ENCODE data around the gene KCNJ9. TPM values are rescaled to one million over a fixed set of nuclear protein-coding genes. Genes with fewer than 3 reads are reported as not detected.
"Not testable (repeated sequence)": the region's sequence is repeated elsewhere in the genome, so short reads cannot be mapped to it uniquely, and the experiment has no call there.

KCNJ9 gene
- polyA plus RNA-seq, 1 donor, result 0.36 TPM

DNA sequence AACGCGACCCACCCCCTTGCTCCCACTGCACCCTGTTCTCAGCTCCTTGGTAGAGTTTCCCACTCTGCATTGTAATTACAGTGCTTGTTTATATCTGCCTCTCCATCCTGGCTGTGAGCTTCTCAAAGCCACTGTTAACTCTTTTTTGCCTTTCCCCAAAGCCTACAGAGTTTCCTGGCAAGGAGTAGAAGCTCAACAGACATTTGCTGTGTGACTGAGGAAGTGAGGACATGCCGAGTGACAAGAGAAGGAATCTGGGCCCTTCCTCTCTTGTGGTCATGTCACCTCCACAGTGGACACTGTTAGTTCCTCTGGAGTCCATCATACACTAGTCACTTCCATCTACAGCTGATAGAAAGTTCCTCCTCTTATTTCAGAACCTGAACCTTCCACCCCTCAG is 23.1 kb downstream of the KCNJ9 start:
- Histone ChIP-seq H3K4me1 (ENCODE audit: control insufficient read depth, insufficient read depth, low read length) (peaks cover 15% of the 10 kb centered on the region), H3K27ac (ENCODE audit: low read length) (no peak overlapping the region), H3K4me3 (ENCODE audit: low read length) (no peak overlapping the region), H3K9me3 (ENCODE audit: control insufficient read depth, low read depth, low read length) (no peaks in the 10 kb centered on the region), H3K36me3 (ENCODE audit: control insufficient read depth, insufficient read depth, low read length) (no peaks in the 10 kb centered on the region), H3K27me3 (ENCODE audit: control insufficient read depth, insufficient read depth, low read length) (no peaks in the 10 kb centered on the region)
- DNase-seq, result no peak
- no CpG with 5 or more reads among the region's 3 CpGs for WGBS (ENCODE audit: insufficient coverage, low lambda C conversion rate)

DNA sequence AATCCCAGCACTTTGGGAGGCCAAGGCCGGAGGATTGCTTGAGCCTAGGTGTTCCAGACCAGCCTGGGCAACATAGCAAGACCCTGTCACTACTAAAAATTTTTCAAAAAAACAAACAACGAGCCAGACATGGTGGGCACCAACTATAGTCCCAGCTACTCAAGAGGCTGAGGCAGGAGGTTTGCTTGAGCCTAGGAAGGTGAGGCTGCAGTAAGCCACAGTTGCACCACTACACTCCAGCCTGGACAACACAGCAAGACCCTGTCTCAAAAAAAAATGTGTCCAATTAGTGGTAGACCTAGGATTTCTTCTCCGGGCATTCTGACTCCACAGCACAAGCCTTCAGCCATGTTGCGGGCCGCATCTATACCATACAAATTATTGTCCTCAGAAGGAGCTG is 23.8 kb downstream of the KCNJ9 start:
- peaks cover 15% of the 10 kb centered on the region for H3K4me1 ChIP-seq (ENCODE audit: control insufficient read depth, insufficient read depth, low read length)
- WGBS (ENCODE audit: insufficient coverage, low lambda C conversion rate), result no CpG with 5 or more reads among the region's 5 CpGs
- DNase-seq, result no peak
- H3K36me3 ChIP-seq (ENCODE audit: control insufficient read depth, insufficient read depth, low read length), result no peaks in the 10 kb centered on the region
- no peak overlapping the region for H3K4me3 ChIP-seq (ENCODE audit: low read length)
- no peaks in the 10 kb centered on the region for H3K27me3 ChIP-seq (ENCODE audit: control insufficient read depth, insufficient read depth, low read length)
- no peak overlapping the region for H3K27ac ChIP-seq (ENCODE audit: low read length)
- no peaks in the 10 kb centered on the region for H3K9me3 ChIP-seq (ENCODE audit: control insufficient read depth, low read depth, low read length)

DNA sequence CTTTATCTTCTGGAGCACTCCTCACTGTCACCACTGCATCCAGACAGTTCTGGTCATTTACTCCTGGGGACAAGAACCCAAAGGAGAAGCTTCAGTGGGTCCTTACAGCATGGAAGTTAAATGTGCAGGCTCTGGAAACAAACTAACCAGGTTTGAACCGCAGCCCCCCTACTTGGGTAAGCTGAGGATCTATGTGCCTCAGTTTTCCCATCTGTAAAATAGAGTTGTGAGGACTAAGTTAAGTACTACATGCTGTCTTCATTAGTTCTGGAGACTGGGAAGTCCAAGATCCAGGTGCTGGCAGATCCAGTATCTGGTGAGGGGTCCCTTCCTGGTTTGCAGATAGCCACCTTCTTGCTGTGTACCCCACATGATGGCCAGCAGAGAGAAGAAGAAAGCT is 26.2 kb downstream of the KCNJ9 start:
- peaks cover 8% of the 10 kb centered on the region for H3K4me1 ChIP-seq (ENCODE audit: control insufficient read depth, insufficient read depth, low read length)
- no peak for DNase-seq
- no CpG with 5 or more reads among the region's 1 CpG for WGBS (ENCODE audit: insufficient coverage, low lambda C conversion rate)
- H3K4me3 ChIP-seq (ENCODE audit: low read length), result no peak overlapping the region
- H3K36me3 ChIP-seq (ENCODE audit: control insufficient read depth, insufficient read depth, low read length), result no peaks in the 10 kb centered on the region
- no peak overlapping the region for H3K27ac ChIP-seq (ENCODE audit: low read length)
- H3K27me3 ChIP-seq (ENCODE audit: control insufficient read depth, insufficient read depth, low read length), result no peaks in the 10 kb centered on the region
- no peaks in the 10 kb centered on the region for H3K9me3 ChIP-seq (ENCODE audit: control insufficient read depth, low read depth, low read length)

DNA sequence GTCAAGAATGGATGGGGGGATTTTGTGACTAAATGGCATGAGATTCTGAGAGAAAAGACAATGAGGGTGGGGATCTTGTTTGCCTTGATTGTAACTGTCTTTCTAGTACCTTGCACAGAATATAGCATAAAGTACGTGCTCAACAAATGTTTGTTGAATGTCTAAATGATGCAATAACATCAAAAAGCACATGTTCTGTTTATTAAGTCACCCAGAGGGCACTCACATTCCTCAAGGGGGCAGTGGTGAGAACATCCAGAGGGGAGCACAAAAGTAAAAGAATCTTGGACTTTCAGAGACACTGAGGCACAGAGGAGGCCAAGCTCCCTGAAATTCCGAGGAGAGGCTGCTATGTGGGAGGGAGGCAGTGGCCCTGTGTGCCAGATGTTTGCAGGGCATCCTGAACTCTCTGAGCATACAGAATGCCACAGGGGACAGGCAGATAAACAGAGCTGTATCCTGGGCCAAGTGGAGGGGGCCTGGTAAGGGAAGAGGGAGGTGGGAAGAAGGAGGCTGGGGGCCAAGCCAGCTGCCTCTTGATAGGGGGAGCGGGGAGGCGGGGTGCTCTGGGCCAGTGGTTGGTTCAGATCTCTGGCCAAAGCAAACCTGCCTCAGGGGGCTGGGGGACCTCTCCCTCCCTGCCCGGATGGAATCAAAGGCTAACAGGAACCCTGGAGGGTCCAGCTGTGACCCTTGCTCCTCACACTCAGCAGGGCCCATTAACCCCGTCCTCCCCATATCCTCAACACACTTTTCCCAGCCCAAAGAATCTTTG is 27.7 kb downstream of the KCNJ9 start:
- no peak overlapping the region for H3K4me3 ChIP-seq (ENCODE audit: low read length)
- WGBS (ENCODE audit: insufficient coverage, low lambda C conversion rate), result no CpG with 5 or more reads among the region's 6 CpGs
- no peaks in the 10 kb centered on the region for H3K27me3 ChIP-seq (ENCODE audit: control insufficient read depth, insufficient read depth, low read length)
- H3K9me3 ChIP-seq (ENCODE audit: control insufficient read depth, low read depth, low read length), result no peaks in the 10 kb centered on the region
- H3K4me1 ChIP-seq (ENCODE audit: control insufficient read depth, insufficient read depth, low read length), result no peaks in the 10 kb centered on the region
- no peak overlapping the region for H3K27ac ChIP-seq (ENCODE audit: low read length)
- no peaks in the 10 kb centered on the region for H3K36me3 ChIP-seq (ENCODE audit: control insufficient read depth, insufficient read depth, low read length)
- DNase-seq, result no peak

DNA sequence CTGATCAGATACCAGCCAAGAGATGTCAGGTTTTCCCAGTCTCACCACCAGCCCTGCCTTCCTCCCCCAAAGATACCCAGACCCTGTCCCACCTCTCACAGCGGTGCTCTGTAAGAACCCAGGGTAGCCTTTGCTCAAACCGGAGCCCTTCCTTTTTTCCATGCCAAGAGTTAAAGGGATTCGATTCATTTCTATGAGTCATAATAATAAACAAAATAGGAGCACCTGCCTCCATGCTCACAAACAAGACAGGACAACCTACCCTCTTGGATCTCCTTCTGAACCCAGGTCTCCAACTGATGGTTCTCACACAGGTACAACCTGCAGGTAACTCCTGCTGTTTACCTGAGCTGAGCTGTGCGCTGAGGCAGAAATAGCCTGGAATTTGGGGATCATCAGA is 28.3 kb downstream of the KCNJ9 start:
- WGBS (ENCODE audit: insufficient coverage, low lambda C conversion rate), result no CpG with 5 or more reads among the region's 4 CpGs
- Histone ChIP-seq H3K4me3 (ENCODE audit: low read length) (no peak overlapping the region), H3K27me3 (ENCODE audit: control insufficient read depth, insufficient read depth, low read length) (no peaks in the 10 kb centered on the region), H3K27ac (ENCODE audit: low read length) (no peak overlapping the region), H3K9me3 (ENCODE audit: control insufficient read depth, low read depth, low read length) (no peaks in the 10 kb centered on the region), H3K36me3 (ENCODE audit: control insufficient read depth, insufficient read depth, low read length) (no peaks in the 10 kb centered on the region), H3K4me1 (ENCODE audit: control insufficient read depth, insufficient read depth, low read length) (no peaks in the 10 kb centered on the region)
- no peak for DNase-seq

DNA sequence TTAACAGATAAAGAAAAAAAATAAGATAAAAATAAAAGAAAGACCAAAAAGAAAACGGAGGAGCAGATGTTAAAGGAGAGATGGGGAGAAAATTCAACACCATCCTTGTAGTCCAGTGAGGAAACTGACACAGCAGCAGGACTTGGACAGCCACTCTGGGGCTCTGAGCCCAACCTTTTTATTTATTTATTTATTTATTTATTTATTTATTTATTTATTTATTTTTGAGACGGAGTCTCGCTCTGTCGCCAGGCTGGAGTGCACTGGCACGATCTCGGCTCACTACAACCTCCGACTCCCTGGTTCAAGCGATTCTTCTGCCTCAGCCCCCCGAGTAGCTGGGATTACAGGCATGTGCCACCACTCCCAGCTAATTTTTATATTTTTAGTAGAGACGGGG is 30.1 kb downstream of the KCNJ9 start:
- 93% methylated on average over 4 of the region's 10 CpGs for WGBS (ENCODE audit: insufficient coverage, low lambda C conversion rate)
- DNase-seq; H3K9me3 ChIP-seq (ENCODE audit: control insufficient read depth, low read depth, low read length); H3K36me3 ChIP-seq (ENCODE audit: control insufficient read depth, insufficient read depth, low read length); H3K4me1 ChIP-seq (ENCODE audit: control insufficient read depth, insufficient read depth, low read length); H3K4me3 ChIP-seq (ENCODE audit: low read length); H3K27ac ChIP-seq (ENCODE audit: low read length): not testable (repeated sequence)
- H3K27me3 ChIP-seq (ENCODE audit: control insufficient read depth, insufficient read depth, low read length), result peaks cover 13% of the 10 kb centered on the region

DNA sequence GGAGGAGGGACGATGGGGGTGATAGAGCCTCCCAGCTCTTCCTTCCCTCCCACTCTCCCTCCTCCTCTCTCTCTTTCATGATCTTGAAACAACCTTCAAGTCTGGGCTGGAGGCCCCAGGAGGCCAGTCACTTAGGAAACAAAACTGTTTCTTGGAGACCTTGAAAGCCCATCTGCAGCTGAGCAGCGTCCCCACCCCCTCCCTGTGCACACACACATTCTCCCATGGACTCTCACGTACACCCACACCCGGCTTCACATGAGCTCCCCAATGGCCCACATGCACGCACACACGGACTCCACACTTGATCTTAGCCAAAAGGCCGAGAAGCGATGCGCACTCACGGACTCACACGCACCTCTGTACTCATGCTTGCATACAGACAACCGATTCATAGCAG is 31.0 kb downstream of the KCNJ9 start:
- WGBS (ENCODE audit: insufficient coverage, low lambda C conversion rate), result no CpG with 5 or more reads among the region's 12 CpGs
- Histone ChIP-seq H3K9me3 (ENCODE audit: control insufficient read depth, low read depth, low read length) (no peaks in the 10 kb centered on the region), H3K4me3 (ENCODE audit: low read length) (no peak overlapping the region), H3K27ac (ENCODE audit: low read length) (no peak overlapping the region), H3K36me3 (ENCODE audit: control insufficient read depth, insufficient read depth, low read length) (no peaks in the 10 kb centered on the region), H3K27me3 (ENCODE audit: control insufficient read depth, insufficient read depth, low read length) (peaks cover 18% of the 10 kb centered on the region), H3K4me1 (ENCODE audit: control insufficient read depth, insufficient read depth, low read length) (no peaks in the 10 kb centered on the region)
- no peak for DNase-seq

DNA sequence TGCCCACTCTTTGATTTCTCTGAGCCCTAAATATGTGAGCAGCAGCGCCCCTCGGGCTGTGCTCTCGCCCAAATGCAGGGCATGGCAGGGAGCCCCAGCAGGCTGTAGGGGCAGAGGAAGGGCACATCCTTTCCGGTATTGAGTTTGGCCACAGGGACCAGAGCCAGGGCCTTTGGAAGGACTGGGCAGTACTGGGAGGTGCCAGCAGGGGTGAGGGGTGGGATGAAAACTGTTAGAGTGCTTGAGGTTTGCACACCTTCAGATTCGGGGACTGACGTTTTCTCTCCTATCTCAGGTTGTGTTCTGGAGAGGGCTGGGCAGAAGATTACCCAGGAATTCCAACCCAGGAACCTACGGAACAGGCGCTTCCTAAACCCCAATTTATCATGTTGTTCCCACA is 32.1 kb downstream of the KCNJ9 start:
- Histone ChIP-seq H3K27me3 (ENCODE audit: control insufficient read depth, insufficient read depth, low read length) (peaks cover 21% of the 10 kb centered on the region), H3K36me3 (ENCODE audit: control insufficient read depth, insufficient read depth, low read length) (no peaks in the 10 kb centered on the region), H3K4me3 (ENCODE audit: low read length) (no peak overlapping the region), H3K27ac (ENCODE audit: low read length) (no peak overlapping the region), H3K9me3 (ENCODE audit: control insufficient read depth, low read depth, low read length) (no peaks in the 10 kb centered on the region), H3K4me1 (ENCODE audit: control insufficient read depth, insufficient read depth, low read length) (no peaks in the 10 kb centered on the region)
- DNase-seq, result no peak
- WGBS (ENCODE audit: insufficient coverage, low lambda C conversion rate), result no CpG with 5 or more reads among the region's 8 CpGs

DNA sequence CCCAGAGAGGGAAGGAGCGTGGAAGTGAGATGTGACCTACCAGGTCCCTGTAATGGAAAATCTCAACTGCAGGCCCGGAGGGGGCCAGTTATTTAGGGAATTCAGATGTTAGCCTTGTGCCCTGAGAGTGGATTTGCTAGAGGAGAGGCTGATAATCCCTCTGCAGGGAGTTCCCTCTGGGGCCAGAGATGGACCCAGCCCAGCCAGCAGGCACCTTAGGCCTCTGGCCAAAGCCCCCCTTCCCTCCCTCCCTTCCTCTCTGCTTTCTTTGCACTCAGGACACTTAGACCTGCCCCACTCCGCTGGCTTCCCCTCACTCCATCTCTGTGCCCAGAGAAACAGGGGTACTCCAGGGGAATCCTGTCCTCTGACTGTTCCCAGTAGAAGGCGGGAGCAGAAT is 32.7 kb downstream of the KCNJ9 start:
- WGBS (ENCODE audit: insufficient coverage, low lambda C conversion rate), result no CpG with 5 or more reads among the region's 4 CpGs
- Histone ChIP-seq H3K36me3 (ENCODE audit: control insufficient read depth, insufficient read depth, low read length) (no peaks in the 10 kb centered on the region), H3K4me3 (ENCODE audit: low read length) (no peak overlapping the region), H3K4me1 (ENCODE audit: control insufficient read depth, insufficient read depth, low read length) (no peaks in the 10 kb centered on the region), H3K27ac (ENCODE audit: low read length) (no peak overlapping the region), H3K9me3 (ENCODE audit: control insufficient read depth, low read depth, low read length) (no peaks in the 10 kb centered on the region), H3K27me3 (ENCODE audit: control insufficient read depth, insufficient read depth, low read length) (peaks cover 21% of the 10 kb centered on the region)
- no peak for DNase-seq

DNA sequence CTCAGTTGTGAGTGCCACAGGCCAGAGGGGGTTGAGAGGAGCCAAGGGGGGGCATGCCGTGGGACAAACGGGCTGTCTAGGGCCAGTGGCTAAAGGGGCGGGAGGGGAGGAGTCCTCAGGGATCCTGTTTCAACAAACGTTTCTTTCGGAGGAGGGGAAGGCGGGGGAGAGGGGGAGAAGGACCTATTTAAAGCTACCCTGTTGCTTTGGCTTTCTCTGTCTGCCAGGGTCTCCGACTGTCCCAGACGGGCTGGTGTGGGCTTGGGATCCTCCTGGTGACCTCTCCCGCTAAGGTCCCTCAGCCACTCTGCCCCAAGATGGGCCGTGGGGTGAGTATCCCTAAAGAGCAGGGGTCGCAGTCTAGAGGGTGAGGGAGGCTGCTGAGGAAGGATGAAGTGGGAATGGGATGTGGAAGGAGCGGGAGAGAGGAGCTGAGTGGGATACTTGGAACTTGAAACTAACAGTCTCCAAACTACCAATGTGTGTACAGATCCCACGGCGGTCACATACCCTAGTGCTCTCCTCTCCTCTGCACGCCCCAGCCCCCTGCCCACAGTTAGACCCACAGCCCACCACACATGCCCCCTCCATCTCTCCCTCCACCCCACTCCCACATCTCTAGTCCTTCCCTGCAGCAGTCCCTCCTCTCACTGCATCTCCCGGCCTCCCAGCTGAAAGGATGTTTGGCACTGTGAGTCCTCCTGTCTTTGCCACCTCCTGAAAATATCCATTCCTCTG is 34.4 kb downstream of the KCNJ9 start, which contains the start of gene ATP1A2:
Gene ATP1A2 (plus strand): TSS at position 215 of the 738 bp plus-strand sequence. CDS start 103 bp downstream, at position 318.
- no peak for DNase-seq
- H3K27ac ChIP-seq (ENCODE audit: low read length), result no peak within 1 kb of the TSS
- H3K4me1 ChIP-seq (ENCODE audit: control insufficient read depth, insufficient read depth, low read length), result no peaks in the 10 kb centered on the region
- WGBS (ENCODE audit: insufficient coverage, low lambda C conversion rate), result 67% methylated on average over 1 of the region's 16 CpGs
- H3K36me3 ChIP-seq (ENCODE audit: control insufficient read depth, insufficient read depth, low read length), result no peaks in the 10 kb centered on the region
- no peaks in the 10 kb centered on the region for H3K9me3 ChIP-seq (ENCODE audit: control insufficient read depth, low read depth, low read length)
- H3K4me3 ChIP-seq (ENCODE audit: low read length), result no peak within 1 kb of the TSS
- peaks cover 21% of the 10 kb centered on the region for H3K27me3 ChIP-seq (ENCODE audit: control insufficient read depth, insufficient read depth, low read length)

Measured in large intestine (tissue), 3 donors.